GM10248 (cell line): Measurements from ENCODE around the gene CDH22.

Source experiments
- CTCF ChIA-PET: fragments of 300-600 bp; sonication (Branson Sonifier 250); formaldehyde crosslinking; extraction: SDS; loops from one replicate; lab custom pipeline; 2021; ENCODE audit warnings: antibody characterized with exemption; lab: Yijun Ruan, JAX
- POLR2A ChIA-PET: fragments of 350-650 bp; sonication (Branson Sonifier 250); formaldehyde crosslinking; extraction: SDS; loops from one replicate; lab custom pipeline; 2020; ENCODE audit warnings: antibody characterized with exemption; lab: Yijun Ruan, JAX
- DNase-seq: peaks from one replicate; pipeline ENCODE4 v3.0.0; 2012; ENCODE audit errors: extremely low spot score
- TF ChIP-seq, protein P1 (sequence below): IDR thresholded peaks from 2 replicates; pipeline ENCODE4 v1.5.1; 2012; ENCODE audit warnings: mild to moderate bottlenecking, low read depth; ENCODE audit errors: extremely low read depth, missing control alignments, control extremely low read depth

The CDH22 gene

GRCh38 chr20:46246559-46246958, 61.7 kb downstream of the CDH22 start:
- CTCF ChIA-PET: no interaction called here
- TF ChIP-seq, protein P1, sequence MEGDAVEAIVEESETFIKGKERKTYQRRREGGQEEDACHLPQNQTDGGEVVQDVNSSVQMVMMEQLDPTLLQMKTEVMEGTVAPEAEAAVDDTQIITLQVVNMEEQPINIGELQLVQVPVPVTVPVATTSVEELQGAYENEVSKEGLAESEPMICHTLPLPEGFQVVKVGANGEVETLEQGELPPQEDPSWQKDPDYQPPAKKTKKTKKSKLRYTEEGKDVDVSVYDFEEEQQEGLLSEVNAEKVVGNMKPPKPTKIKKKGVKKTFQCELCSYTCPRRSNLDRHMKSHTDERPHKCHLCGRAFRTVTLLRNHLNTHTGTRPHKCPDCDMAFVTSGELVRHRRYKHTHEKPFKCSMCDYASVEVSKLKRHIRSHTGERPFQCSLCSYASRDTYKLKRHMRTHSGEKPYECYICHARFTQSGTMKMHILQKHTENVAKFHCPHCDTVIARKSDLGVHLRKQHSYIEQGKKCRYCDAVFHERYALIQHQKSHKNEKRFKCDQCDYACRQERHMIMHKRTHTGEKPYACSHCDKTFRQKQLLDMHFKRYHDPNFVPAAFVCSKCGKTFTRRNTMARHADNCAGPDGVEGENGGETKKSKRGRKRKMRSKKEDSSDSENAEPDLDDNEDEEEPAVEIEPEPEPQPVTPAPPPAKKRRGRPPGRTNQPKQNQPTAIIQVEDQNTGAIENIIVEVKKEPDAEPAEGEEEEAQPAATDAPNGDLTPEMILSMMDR: no peak

DNA sequence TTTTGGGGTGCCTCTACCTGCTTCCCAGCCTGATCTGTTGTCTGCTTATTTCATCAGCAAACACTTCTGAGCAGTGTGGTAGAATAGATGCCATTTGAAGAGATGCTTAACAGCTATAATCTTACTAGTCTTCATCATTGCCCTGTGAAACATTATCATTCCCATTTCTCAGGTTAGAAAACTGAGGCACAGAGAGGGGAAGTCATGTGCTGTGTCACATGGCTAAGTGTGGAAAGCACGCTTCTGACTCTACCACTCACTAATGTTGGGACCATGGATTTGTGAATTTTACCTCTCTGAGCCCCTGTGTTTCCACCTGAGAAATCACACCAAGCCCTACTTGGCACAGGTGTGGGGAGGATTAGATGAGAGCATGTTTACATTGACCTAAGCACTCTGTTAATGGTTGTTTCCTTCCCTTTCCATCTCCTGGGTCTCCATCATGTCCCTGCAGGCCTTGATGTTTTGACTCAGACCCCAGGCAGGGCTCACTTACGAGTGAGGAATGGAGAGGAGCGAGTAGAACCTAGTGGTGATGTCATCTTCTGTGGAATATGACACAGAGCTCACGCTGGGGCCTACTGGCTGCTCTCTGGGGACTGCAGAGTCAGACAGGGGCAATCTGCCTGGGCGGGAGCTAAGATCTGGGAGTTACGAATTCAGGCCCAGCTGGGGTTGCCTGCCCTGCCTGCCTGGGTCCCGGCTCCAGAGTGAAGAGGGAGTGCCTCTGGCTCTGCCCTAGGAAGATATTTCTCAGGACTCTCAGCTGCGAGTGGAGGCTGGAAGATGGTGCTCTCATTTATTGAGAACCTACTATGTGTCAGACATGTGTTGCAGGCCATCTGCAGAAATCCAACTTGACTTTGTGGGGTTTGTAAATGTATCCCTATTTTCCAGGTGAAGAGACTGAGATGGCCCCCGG, 64.3 kb downstream of the CDH22 start:
- TF ChIP-seq, protein P1: no peak
- ChIA-PET POLR2A (no interaction called here), CTCF (interaction anchor here (1.3 to 2.0 kb wide), 2 partner anchors 8 to 59 kb away, joined by 3 to 4 read pairs; no protein-coding TSS in a partner anchor)
- DNase-seq: no peak

More at GRCh38 chr20:46246559-46246958, 61.7 kb downstream of the CDH22 start:
- DNase-seq: no peak
- POLR2A ChIA-PET: no interaction called here

GRCh38 chr20:46242390-46242789, 65.9 kb downstream of the CDH22 start:
- CTCF ChIA-PET: interaction anchor here (1.1 kb wide), 1 partner anchor 21 kb away, joined by 3 read pairs; no protein-coding TSS in a partner anchor

DNA sequence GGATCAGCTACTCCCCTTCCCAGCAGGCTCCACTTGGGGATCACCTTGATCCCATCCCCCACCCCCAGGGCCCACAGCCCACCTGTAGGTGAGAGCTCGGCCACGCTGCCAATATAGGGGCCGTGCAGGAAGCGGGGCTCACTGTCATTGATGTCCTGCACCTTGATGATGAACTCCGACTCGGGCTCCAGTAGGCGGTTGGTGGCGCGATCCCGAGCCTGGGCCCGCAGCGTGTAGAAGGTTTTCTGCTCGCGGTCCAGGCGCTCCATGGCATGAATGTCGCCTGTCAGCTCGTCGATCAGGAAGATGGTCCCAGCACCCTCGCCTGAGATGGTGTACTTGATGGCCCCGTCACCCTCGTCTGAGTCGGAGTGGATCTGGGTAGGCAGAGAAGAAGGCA, 67.4 kb downstream of the CDH22 start:
- POLR2A ChIA-PET: no interaction called here
- DNase-seq: no peak
- CTCF ChIA-PET: no interaction called here
- TF ChIP-seq, protein P1: no peak

More at GRCh38 chr20:46242390-46242789, 65.9 kb downstream of the CDH22 start:
- DNase-seq: no peak
- TF ChIP-seq, protein P1: no peak
- POLR2A ChIA-PET: no interaction called here

GRCh38 chr20:46240065-46240464, 68.2 kb downstream of the CDH22 start:
- TF ChIP-seq, protein P1: no peak
- CTCF ChIA-PET: interaction anchor here (1.0 kb wide), 1 partner anchor 10 kb away, joined by 4 read pairs; no protein-coding TSS in a partner anchor
- no peak for DNase-seq
- POLR2A ChIA-PET: no interaction called here

DNA sequence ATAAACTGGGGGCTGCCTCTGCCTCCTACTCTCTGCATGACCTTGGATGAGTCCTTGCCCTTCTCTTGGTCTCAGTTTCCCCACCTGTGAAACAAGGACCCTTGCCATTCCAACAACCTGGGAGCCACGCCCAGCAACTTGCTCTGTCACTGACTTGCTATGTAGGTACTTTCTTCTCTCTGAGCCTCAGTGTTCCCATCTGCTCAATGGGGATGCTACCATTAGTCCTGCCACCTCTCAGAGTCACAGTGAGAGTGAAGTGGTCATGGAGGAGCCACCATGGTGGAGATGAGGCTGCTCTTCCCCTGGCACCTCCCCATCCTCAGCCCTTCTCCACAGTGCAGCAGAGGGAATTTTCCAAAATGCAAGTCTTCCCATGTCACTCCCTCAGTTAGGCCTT, 70.6 kb downstream of the CDH22 start:
- ChIA-PET POLR2A (no interaction called here), CTCF (interaction anchor here (1.5 kb wide), 1 partner anchor 40 kb away, joined by 3 read pairs; no protein-coding TSS in a partner anchor)
- TF ChIP-seq, protein P1: no peak
- DNase-seq: no peak
